Measurements from ENCODE around the gene PTPRN2. TPM values are rescaled to one million over a fixed set of nuclear protein-coding genes. Genes with fewer than 3 reads are reported as not detected.
A peak's percentile ranks its signal among the peaks of the same experiment; 100 is the strongest.

PTPRN2 gene
- total and polyA plus RNA-seq, 9 of the 15 experiments (the other 6 are each of a cell fraction or from before 2014, with no cell fraction given): not detected

DNA sequence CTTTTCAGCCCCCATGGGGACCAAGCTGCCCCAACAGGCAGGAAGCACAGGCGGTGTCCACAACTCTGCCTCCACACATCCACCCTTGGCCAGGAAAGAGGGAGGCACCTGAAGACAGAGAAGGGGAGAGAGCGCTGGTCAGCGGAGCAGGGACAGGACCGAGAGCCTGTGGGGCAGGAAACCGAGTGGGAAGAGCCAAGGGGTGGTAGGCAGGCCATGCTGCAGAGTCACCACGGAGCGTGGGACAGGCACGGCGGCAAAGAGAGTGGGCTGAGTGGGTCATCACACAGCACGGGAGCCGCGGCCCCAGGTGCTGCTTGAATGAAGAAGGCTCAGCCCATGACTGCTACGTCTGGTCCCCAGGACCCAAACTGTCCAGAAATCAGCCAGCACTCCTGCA, 109.8 kb downstream of the PTPRN2 start:
- no TSS peak for BruUV-seq (replicated peaks)
- H2AFZ ChIP-seq (ENCODE audit: low read depth, low read length): no peak overlapping the region
- no peak for TF ChIP-seq GATAD2B (IDR thresholded peaks at IDR 0.05; ENCODE audit: borderline replicate concordance)
- POLR2A ChIA-PET: no interaction called here
- no peaks in the 10 kb centered on the region for H3K9me1 ChIP-seq (ENCODE audit: control insufficient read depth, insufficient read depth, low read length)
- CTCF ChIA-PET (ENCODE audit: low intra/inter-chr PET ratio): no interaction called here
- peaks cover 70 to 85% of the 10 kb centered on the region in 2 experiments for H3K27me3 ChIP-seq (ENCODE audit: control insufficient read depth in 2 of 2, insufficient read depth in 2 of 2, low read length in 2 of 2)
- peak overlapping the region in 1 of 2 experiments; percentile 42; a peak in 2 of 4 replicates for H3K9ac ChIP-seq (ENCODE audit: insufficient read depth in 1 of 2, low read depth in 2 of 2, low read length in 2 of 2)
- H3K4me3 ChIP-seq: no peak overlapping the region
- no peaks in the 10 kb centered on the region for H3K36me3 ChIP-seq (ENCODE audit: control insufficient read depth, insufficient read depth, low read length)
- peaks cover 0 to 3% of the 10 kb centered on the region in 2 experiments; a peak in 1 of 5 replicates for H3K4me1 ChIP-seq (replicated peaks in 1 of 2; ENCODE audit: control insufficient read depth in 2 of 2, insufficient read depth in 2 of 2, low read length in 2 of 2)
- H4K20me1 ChIP-seq (replicated peaks; ENCODE audit: control insufficient read depth, insufficient read depth, low read length): peaks cover 8% of the 10 kb centered on the region; the same call in 1 of the 2 replicates
- WGBS (ENCODE audit: insufficient coverage, low coverage, missing lambda C conversion rate): 3% methylated on average over 13 of the region's 13 CpGs
- H3K79me2 ChIP-seq (ENCODE audit: control insufficient read depth, insufficient read depth, low read length): no peaks in the 10 kb centered on the region
- H3K4me2 ChIP-seq (ENCODE audit: insufficient read depth, low read length): no peak overlapping the region
- FAIRE-seq (no peak), DNase-seq (ENCODE audit: extremely low read depth in 1 of 4, low spot score in 3 of 4) (no peak), ATAC-seq (no peak)
- H3K27ac ChIP-seq (ENCODE audit: extremely low read depth, low read depth, low read length): no peak overlapping the region
- in situ Hi-C loops (cut with MboI) (no loop called here), intact Hi-C loops (cut with micrococcal nuclease) (no loop called here)
- no peaks in the 10 kb centered on the region for H3K9me3 ChIP-seq (replicated peaks; ENCODE audit: control insufficient read depth, insufficient read depth, low read depth, low read length)

GRCh38 chr7:158476331-158476932, 111.2 kb downstream of the PTPRN2 start:
- no peak overlapping the region for H3K4me2 ChIP-seq (ENCODE audit: insufficient read depth, low read length)
- BruUV-seq (replicated peaks): no TSS peak
- intact Hi-C loops (cut with micrococcal nuclease): no loop called here
- H3K4me3 ChIP-seq: no peak overlapping the region
- H2AFZ ChIP-seq (ENCODE audit: low read depth, low read length): no peak overlapping the region
- no peak overlapping the region for H3K27ac ChIP-seq (ENCODE audit: extremely low read depth, low read depth, low read length)
- no peak for ATAC-seq
- ChIA-PET CTCF (ENCODE audit: low intra/inter-chr PET ratio) (no interaction called here), POLR2A (interaction anchor here (0.6 kb wide), 1 partner anchor 582 kb away, joined by 3 read pairs; no protein-coding TSS in a partner anchor)
- no peaks in the 10 kb centered on the region for H3K9me3 ChIP-seq (replicated peaks; ENCODE audit: control insufficient read depth, insufficient read depth, low read depth, low read length)
- peaks cover 0 to 3% of the 10 kb centered on the region in 2 experiments; a peak in 1 of 5 replicates for H3K4me1 ChIP-seq (replicated peaks in 1 of 2; ENCODE audit: control insufficient read depth in 2 of 2, insufficient read depth in 2 of 2, low read length in 2 of 2)
- in situ Hi-C loops (cut with MboI): no loop called here
- H3K79me2 ChIP-seq (ENCODE audit: control insufficient read depth, insufficient read depth, low read length): no peaks in the 10 kb centered on the region
- peaks cover 80 to 92% of the 10 kb centered on the region in 2 experiments for H3K27me3 ChIP-seq (ENCODE audit: control insufficient read depth in 2 of 2, insufficient read depth in 2 of 2, low read length in 2 of 2)
- no peaks in the 10 kb centered on the region for H3K36me3 ChIP-seq (ENCODE audit: control insufficient read depth, insufficient read depth, low read length)
- H4K20me1 ChIP-seq (replicated peaks; ENCODE audit: control insufficient read depth, insufficient read depth, low read length): peaks cover 15% of the 10 kb centered on the region
- WGBS (ENCODE audit: insufficient coverage, low coverage, missing lambda C conversion rate): 2% methylated on average over 24 of the region's 24 CpGs
- no peak for DNase-seq (ENCODE audit: extremely low read depth in 1 of 4, low spot score in 3 of 4)
- FAIRE-seq: no peak
- H3K9me1 ChIP-seq (ENCODE audit: control insufficient read depth, insufficient read depth, low read length): no peaks in the 10 kb centered on the region
- no peak overlapping the region for H3K9ac ChIP-seq (ENCODE audit: insufficient read depth in 1 of 2, low read depth in 2 of 2, low read length in 2 of 2)
- TF ChIP-seq NRF1 (conservative IDR thresholded peaks at IDR 0.05 in 1 of 2, IDR thresholded peaks at IDR 0.05 in 1 of 2) (no peak), KDM2B (CRISPR knock-in tag; IDR thresholded peaks at IDR 0.05) (no peak), ZNF263 (CRISPR knock-in tag; IDR thresholded peaks at IDR 0.05; ENCODE audit: borderline replicate concordance) (no peak), POLR2B (IDR thresholded peaks at IDR 0.05; ENCODE audit: low read depth, partially characterized antibody) (no peak), ZBTB5 (IDR thresholded peaks at IDR 0.05) (no peak), ZNF3 (CRISPR knock-in tag; IDR thresholded peaks at IDR 0.05) (no peak), GTF2A2 (tag; IDR thresholded peaks at IDR 0.05) (no peak)
- TF ChIP-seq, protein P1, sequence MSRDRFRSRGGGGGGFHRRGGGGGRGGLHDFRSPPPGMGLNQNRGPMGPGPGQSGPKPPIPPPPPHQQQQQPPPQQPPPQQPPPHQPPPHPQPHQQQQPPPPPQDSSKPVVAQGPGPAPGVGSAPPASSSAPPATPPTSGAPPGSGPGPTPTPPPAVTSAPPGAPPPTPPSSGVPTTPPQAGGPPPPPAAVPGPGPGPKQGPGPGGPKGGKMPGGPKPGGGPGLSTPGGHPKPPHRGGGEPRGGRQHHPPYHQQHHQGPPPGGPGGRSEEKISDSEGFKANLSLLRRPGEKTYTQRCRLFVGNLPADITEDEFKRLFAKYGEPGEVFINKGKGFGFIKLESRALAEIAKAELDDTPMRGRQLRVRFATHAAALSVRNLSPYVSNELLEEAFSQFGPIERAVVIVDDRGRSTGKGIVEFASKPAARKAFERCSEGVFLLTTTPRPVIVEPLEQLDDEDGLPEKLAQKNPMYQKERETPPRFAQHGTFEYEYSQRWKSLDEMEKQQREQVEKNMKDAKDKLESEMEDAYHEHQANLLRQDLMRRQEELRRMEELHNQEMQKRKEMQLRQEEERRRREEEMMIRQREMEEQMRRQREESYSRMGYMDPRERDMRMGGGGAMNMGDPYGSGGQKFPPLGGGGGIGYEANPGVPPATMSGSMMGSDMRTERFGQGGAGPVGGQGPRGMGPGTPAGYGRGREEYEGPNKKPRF (IDR thresholded peaks at IDR 0.05; ENCODE audit: low read depth, low read length): no peak
